Glomerular visceral epithelial cell (primary cell): ENCODE measurements around the gene PCNX3.

ENCODE experiments used
- DNase-seq: peaks from one replicate; pipeline ENCODE4 v3.0.0-alpha.2; 2016; ENCODE audit errors: extremely low spot score

The PCNX3 gene

DNA sequence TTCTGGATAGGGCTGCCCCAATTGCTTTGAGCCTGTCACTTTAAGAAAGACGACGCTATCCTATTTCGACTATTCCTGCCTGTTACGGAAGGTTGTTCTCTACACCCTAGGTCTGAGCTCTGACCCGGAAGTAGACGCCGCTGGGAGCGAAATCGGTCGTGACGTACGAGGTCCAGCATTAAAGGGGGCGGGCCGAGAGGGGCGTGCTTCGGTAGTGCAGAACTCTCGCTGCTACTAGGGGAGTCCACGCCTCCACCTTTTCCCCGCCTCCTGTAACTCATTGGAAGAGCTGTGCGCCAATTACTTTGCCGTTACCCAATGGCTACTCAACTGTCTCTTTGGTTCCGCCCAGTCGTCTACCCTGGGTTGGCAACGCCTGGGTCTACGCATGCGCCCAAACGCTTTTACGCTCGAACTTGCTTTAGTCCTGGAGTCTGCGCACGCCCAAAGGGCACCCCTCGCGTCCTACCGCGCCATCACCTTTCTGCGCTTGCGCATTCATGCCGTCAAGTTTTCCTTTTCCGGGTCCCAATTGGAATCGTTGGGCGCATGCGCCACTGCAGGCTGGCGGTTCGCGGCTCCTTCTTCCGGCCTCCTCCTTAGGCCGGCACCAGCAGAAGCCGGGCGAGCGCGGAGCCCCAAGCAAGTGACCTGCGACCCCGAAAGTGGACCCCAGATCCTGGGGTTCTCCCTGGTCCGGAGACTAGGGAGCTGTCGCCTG, at the start of gene PCNX3:
TSS of gene PCNX3 (plus strand) at position 548 of the 721 bp plus-strand sequence. CDS start 536 bp downstream, outside the sequence.
- DNase-seq, result peak; percentile 100

- DNase-seq, result no peak
Measured at GRCh38 chr11:65569164-65569972, 46.2 kb upstream of the PCNX3 start.

GRCh38 chr11:65569973-65570918, 45.3 kb upstream of the PCNX3 start, which contains the start of gene ZNRD2:
ZNRD2 (plus strand) TSS chr11:65570477; CDS start chr11:65570492, 15 bp downstream.
- DNase-seq, result peak; percentile 99

GRCh38 chr11:65571420-65571819, 44.2 kb upstream of the PCNX3 start:
- DNase-seq, result no peak

- DNase-seq, result peak; percentile 52
Measured at GRCh38 chr11:65571940-65572339, 43.6 kb upstream of the PCNX3 start.

GRCh38 chr11:65572356-65573051, 43.1 kb upstream of the PCNX3 start, which contains the start of gene FAM89B:
FAM89B (plus strand) TSS chr11:65572538; CDS start chr11:65572670, 132 bp downstream.
- peak; percentile 85 for DNase-seq

GRCh38 chr11:65573391-65574079, 42.0 kb upstream of the PCNX3 start:
- DNase-seq, result no peak

DNA sequence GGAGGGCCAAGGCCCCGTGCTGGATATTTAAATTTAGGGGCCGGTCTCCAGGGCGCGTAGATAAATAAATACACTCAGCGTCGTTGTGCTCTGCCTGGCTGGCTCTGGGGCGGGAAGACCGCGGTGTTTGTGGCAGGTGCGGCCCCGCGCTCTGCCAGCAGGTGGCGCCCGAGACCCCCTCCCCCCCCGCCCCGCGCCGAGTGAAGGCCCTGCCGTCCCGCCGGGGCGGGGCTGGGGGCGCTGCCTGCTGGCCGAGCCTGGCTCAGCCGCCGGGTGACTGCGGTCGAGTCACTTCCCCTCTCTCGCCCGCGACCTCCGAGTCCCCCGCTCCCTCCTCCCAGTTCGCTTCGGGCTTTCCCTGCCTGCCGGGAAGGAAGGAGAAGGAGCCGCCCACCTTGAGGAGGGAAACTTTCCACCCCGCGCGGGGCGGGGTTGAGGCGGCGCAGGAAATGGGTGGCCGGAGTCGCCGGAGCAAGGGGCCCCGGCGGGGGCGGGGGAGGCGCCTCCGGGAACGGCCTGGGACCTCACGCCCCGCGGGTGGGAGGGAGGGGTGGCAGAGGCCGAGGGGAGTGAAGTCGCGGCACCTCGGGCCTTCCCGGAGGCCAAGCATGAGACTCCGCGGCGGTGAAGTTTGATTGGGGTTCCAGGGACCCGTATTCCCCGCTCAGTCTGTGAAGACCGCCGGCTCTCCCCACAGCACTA, 41.3 kb upstream of the PCNX3 start:
- peak; percentile 96 for DNase-seq

DNA sequence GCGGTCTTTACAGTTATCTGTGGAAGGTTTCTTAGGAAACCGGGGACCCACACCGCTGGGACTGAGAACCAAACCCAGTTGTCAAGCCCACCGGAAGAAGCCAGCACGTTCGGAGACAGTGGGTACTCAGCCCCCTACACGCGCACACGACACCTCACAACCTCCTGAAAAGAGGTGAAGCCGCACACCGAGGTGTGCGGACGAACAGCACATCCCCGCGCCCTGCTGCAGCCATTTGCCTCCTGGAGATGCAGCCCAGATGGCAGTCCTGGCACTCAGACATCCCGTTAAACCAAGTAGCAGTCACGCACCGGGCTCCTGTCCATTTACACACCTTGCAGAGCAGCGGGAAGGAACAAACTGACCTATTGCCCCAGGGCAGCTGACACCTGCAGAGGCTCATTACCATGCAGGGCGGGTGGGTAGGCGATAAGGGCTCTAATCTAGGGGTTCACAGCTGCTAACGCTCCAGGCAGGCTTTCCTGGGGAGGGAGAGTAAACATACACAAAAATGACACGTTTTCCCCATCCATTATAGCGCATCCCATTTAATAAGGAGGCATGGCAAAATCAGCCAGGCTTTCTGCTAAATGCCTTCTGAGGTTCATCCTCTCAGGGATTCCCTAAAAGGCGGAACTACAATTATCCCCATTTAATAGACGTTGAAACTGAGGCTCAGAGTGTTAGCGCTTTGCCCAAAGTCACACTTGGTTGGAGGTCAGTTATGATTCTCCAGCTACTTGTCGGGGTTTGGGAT, 40.6 kb upstream of the PCNX3 start:
- no peak for DNase-seq

- DNase-seq, result peak; percentile 72
Measured at GRCh38 chr11:65575568-65576231, 39.9 kb upstream of the PCNX3 start, which contains the start of gene EHBP1L1. EHBP1L1 (plus strand) TSS chr11:65576053; CDS start chr11:65576303, 250 bp downstream.

DNA sequence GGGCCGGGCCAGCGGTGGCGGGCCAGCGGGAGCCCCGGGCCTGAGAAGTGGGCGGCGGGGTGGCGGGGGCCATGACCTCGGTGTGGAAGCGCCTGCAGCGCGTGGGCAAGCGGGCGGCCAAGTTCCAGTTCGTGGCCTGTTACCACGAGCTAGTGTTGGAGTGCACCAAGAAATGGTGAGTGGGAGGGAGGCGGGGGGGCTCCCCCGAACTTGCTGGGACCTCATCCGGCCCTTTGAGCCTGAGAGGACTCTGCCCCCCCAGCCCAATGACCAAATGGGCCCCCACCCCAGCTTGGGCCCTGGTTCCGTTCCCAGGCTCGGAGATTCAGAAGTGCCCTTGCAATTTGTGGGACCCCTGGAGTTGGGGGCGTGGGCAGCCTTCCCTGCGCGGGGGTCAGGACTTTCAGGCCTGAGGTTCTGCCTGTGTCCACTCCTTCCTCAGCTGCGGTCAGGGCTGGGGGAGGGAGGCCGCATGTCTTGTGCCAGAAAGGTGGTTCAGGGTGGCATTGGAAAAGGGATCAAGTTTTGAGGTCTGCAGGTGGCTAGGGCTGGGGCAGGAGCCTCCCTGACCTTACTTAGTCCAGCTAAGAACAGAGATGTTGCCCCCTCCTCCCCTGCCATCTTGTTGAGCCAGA, 39.2 kb upstream of the PCNX3 start:
- no peak for DNase-seq

DNA sequence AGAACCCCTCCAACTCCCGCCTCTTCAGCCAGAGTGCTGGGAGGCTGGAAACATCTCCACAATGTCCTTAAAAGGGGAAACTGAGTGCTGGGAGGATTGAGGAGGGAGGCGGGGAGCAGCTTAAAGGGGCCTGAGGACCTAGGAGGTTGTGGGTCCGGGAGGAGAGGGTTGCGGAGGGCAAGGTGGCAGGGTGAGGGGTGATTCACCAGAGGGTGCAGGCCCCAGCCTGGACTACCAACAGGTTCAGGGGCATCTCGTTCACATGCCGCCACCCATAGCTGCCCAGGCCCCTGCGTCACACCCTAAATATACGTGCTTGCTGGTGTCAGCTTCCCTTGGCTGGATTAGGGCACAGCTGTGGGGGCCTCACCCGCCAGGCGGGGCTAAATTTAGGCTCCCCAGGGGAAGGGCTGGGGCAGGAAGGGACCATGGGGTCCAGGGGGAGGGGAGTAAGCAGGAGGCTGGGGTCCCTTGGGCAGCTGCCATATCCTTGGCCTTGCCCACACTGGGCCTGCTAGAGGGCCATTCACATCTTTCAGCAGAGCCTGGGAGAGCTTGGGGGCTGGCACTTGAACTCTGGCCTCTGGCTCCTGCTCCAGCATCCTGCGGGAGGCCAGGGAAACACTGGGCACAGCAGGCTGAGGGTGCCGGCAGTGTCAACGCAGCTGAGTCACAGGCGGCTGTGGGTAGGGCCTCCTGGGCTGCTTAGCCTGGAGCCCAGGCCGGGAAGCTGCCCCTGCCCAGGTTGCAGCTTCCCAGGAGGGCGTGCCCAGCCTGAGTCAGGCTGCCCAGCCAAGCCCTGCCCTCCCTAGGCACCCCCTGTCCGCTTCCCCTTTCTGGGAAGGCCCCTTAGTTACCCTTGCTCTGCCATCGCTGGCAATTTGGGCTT, 38.5 kb upstream of the PCNX3 start:
- DNase-seq, result peak; percentile 87

GRCh38 chr11:65577756-65578109, 37.8 kb upstream of the PCNX3 start:
- no peak for DNase-seq

- no peak for DNase-seq
Measured at GRCh38 chr11:65578134-65578533, 37.4 kb upstream of the PCNX3 start.

- no peak for DNase-seq
Measured at GRCh38 chr11:65578667-65579066, 36.9 kb upstream of the PCNX3 start.

DNA sequence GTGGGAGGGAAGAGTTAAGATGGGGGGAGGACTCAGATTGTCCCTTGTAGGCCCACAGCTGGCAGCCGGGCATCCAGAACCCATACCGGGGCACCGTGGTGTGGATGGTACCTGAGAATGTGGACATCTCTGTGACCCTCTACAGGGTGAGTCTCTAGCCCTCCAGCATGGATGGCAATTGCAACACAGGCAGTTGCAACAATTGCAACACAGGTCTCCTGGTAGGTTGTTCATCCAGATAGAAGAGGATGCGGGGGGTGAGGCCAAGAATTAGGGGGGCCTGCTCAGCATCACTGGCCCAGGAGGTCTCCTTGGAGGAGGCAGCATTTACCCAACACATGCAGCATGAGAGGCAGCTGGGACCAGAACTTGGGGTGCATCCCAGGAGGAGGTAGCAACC, 36.3 kb upstream of the PCNX3 start:
- DNase-seq, result no peak
